Measurements from ENCODE around the gene KLF9. TPM values are rescaled to one million over a fixed set of nuclear protein-coding genes. Genes with fewer than 3 reads are reported as not detected.
A peak's percentile ranks its signal among the peaks of the same experiment; 100 is the strongest.

The KLF9 gene
- total and polyA plus RNA-seq, 4 donors = 16.0 to 61.5 (median 42.3) TPM

DNA sequence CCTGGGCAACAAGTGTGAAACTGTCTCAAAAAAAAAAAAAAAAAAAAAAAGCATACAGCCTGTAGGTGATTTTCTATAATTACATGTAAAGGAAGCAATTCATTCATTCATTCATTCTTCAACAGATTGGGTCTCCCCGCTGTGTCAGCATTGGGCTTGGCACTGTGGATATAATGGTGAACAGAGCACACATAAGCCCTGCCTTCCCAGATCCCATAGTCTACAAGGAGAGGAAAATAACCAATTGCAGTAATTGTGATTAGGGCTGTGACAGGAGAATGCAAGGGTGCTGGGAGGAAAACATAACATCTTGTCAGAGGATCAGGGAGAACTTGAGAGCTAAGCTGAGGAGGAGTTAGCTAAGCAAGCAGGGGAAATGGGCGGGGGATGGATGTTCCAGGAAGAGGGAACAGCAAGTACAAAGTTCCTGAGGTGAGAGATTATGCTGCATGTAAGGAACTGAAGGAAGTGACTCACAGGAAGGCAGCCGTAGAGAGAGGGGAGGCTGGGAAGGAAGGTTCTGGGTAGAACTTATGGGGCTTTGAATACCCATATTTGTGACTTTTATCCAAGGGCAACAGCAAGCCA, 24.0 kb upstream of the KLF9 start:
- Histone ChIP-seq H3K36me3 (ENCODE audit: control insufficient read depth in 4 of 4, insufficient read depth in 4 of 4, low read length in 4 of 4) (no peaks in the 10 kb centered on the region), H3K9me3 (ENCODE audit: control insufficient read depth in 4 of 4, insufficient read depth in 3 of 4, low read length in 3 of 4) (no peaks in the 10 kb centered on the region), H3K27ac (ENCODE audit: low read depth in 1 of 2, low read length in 1 of 2) (peak overlapping the region; percentile 55 to 78), H3K27me3 (ENCODE audit: control insufficient read depth in 3 of 3, insufficient read depth in 3 of 3, low read length in 2 of 3) (no peaks in the 10 kb centered on the region), H3K4me3 (no peak overlapping the region), H3K4me1 (ENCODE audit: control insufficient read depth in 5 of 5, insufficient read depth in 5 of 5, low read length in 5 of 5) (peaks cover 0 to 11% (median 0%) of the 10 kb centered on the region in 5 donors), H3K9ac (ENCODE audit: insufficient read depth in 1 of 2, low read length in 2 of 2) (no peak overlapping the region)
- 49 to 50% methylated on average over 3 of the region's 3 CpGs for WGBS, 2 donors
- ATAC-seq (ENCODE audit: insufficient read depth, low FRiP score) (peak; percentile 83), DNase-seq (no peak)
- TF ChIP-seq, protein P1, sequence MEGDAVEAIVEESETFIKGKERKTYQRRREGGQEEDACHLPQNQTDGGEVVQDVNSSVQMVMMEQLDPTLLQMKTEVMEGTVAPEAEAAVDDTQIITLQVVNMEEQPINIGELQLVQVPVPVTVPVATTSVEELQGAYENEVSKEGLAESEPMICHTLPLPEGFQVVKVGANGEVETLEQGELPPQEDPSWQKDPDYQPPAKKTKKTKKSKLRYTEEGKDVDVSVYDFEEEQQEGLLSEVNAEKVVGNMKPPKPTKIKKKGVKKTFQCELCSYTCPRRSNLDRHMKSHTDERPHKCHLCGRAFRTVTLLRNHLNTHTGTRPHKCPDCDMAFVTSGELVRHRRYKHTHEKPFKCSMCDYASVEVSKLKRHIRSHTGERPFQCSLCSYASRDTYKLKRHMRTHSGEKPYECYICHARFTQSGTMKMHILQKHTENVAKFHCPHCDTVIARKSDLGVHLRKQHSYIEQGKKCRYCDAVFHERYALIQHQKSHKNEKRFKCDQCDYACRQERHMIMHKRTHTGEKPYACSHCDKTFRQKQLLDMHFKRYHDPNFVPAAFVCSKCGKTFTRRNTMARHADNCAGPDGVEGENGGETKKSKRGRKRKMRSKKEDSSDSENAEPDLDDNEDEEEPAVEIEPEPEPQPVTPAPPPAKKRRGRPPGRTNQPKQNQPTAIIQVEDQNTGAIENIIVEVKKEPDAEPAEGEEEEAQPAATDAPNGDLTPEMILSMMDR (IDR thresholded peaks at IDR 0.05; ENCODE audit: control extremely low read depth, extremely low read depth) = no peak

DNA sequence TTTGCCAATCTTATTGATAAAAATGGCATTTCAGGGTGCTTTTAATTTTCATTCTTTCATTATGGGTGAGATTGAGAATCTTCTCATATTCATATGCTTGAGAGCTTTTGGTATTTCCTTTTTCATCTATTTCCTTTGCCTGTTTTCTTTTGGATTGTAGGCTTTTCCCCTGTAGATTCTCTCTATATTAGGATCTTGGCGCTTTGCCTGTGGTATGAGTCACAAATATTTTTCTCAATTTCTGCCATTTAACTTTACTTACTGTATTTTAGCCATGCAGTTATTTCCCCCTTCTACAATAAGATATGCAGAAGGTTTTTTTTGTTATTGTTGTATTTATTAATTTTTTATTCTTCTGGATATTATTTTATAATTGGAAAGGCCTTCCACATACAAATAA, 21.5 kb upstream of the KLF9 start:
- H3K9ac ChIP-seq (ENCODE audit: insufficient read depth in 1 of 2, low read length in 2 of 2) = no peak overlapping the region
- peaks cover 0 to 11% (median 0%) of the 10 kb centered on the region in 5 donors for H3K4me1 ChIP-seq (ENCODE audit: control insufficient read depth in 5 of 5, insufficient read depth in 5 of 5, low read length in 5 of 5)
- peak overlapping the region in 1 of 2 donors; percentile 64 for H3K27ac ChIP-seq (ENCODE audit: low read depth in 1 of 2, low read length in 1 of 2)
- H3K4me3 ChIP-seq = no peak overlapping the region
- no peak for ATAC-seq (ENCODE audit: insufficient read depth, low FRiP score)
- DNase-seq = peak in 2 of 3 donors; percentile 61 to 70
- H3K9me3 ChIP-seq (ENCODE audit: control insufficient read depth in 4 of 4, insufficient read depth in 3 of 4, low read length in 3 of 4) = no peaks in the 10 kb centered on the region
- H3K36me3 ChIP-seq (ENCODE audit: control insufficient read depth in 4 of 4, insufficient read depth in 4 of 4, low read length in 4 of 4) = no peaks in the 10 kb centered on the region
- no peaks in the 10 kb centered on the region for H3K27me3 ChIP-seq (ENCODE audit: control insufficient read depth in 3 of 3, insufficient read depth in 3 of 3, low read length in 2 of 3)
- WGBS, 2 donors = 86 to 92% methylated on average over 1 of the region's 1 CpG
- TF ChIP-seq, protein P1 (IDR thresholded peaks at IDR 0.05; ENCODE audit: control extremely low read depth, extremely low read depth) = no peak

DNA sequence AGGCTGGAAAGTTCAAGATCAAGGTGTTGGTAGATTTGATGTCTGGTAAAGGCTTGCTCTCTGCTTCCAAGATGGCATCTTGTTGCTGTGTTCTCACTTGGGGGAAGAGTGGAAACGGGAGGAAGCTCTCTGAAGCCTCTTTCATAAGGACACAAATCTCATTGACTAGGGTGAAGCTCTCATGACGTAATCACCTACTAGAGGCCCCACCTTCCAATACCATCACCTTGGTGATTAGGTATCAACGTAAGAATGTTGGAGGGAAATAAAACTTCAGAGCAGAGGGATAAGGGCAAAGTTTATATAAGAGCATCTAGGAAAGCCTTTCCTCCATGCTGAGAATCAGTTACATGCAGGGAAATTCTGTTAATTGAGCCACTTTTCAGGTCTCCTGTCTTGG, 15.4 kb upstream of the KLF9 start:
- Histone ChIP-seq H3K4me1 (ENCODE audit: control insufficient read depth in 5 of 5, insufficient read depth in 5 of 5, low read length in 5 of 5) (no peaks in the 10 kb centered on the region), H3K27ac (ENCODE audit: low read depth in 1 of 2, low read length in 1 of 2) (no peak overlapping the region), H3K36me3 (ENCODE audit: control insufficient read depth in 4 of 4, insufficient read depth in 4 of 4, low read length in 4 of 4) (no peaks in the 10 kb centered on the region), H3K4me3 (no peak overlapping the region), H3K27me3 (ENCODE audit: control insufficient read depth in 3 of 3, insufficient read depth in 3 of 3, low read length in 2 of 3) (no peaks in the 10 kb centered on the region), H3K9me3 (ENCODE audit: control insufficient read depth in 4 of 4, insufficient read depth in 3 of 4, low read length in 3 of 4) (no peaks in the 10 kb centered on the region), H3K9ac (ENCODE audit: insufficient read depth in 1 of 2, low read length in 2 of 2) (no peak overlapping the region)
- WGBS, 2 donors = 85 to 90% methylated on average over 3 of the region's 3 CpGs
- DNase-seq (no peak), ATAC-seq (ENCODE audit: insufficient read depth, low FRiP score) (no peak)
- TF ChIP-seq, protein P1 (IDR thresholded peaks at IDR 0.05; ENCODE audit: control extremely low read depth, extremely low read depth) = no peak

DNA sequence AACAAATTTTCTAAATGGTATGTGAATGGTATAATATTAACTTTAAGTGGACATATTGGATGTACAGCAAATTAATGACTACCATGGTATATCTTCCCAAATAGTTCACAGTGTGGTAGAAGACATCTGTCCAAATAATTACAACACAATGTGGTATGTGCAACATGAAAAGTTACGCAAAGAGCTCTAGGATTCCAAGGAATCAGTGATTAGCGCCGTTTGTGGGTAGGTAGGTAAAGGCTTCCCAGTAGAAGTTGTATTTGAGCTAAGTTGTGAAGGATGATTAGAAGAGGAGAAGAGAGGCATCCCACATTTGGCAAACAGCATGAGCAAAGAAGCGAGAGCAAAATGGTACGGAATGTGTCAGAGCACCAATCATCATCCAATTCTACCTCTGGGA, 14.3 kb upstream of the KLF9 start:
- ATAC-seq (ENCODE audit: insufficient read depth, low FRiP score) (peak; percentile 19), DNase-seq (no peak)
- no peaks in the 10 kb centered on the region for H3K4me1 ChIP-seq (ENCODE audit: control insufficient read depth in 5 of 5, insufficient read depth in 5 of 5, low read length in 5 of 5)
- WGBS, 2 donors = 88 to 89% methylated on average over 5 of the region's 5 CpGs
- no peaks in the 10 kb centered on the region for H3K9me3 ChIP-seq (ENCODE audit: control insufficient read depth in 4 of 4, insufficient read depth in 3 of 4, low read length in 3 of 4)
- TF ChIP-seq, protein P1 (IDR thresholded peaks at IDR 0.05; ENCODE audit: control extremely low read depth, extremely low read depth) = no peak
- no peak overlapping the region for H3K27ac ChIP-seq (ENCODE audit: low read depth in 1 of 2, low read length in 1 of 2)
- no peaks in the 10 kb centered on the region for H3K36me3 ChIP-seq (ENCODE audit: control insufficient read depth in 4 of 4, insufficient read depth in 4 of 4, low read length in 4 of 4)
- H3K27me3 ChIP-seq (ENCODE audit: control insufficient read depth in 3 of 3, insufficient read depth in 3 of 3, low read length in 2 of 3) = no peaks in the 10 kb centered on the region
- H3K4me3 ChIP-seq = no peak overlapping the region
- no peak overlapping the region for H3K9ac ChIP-seq (ENCODE audit: insufficient read depth in 1 of 2, low read length in 2 of 2)
